GM23338 (cell line): Measurements from ENCODE around the gene PALLD.

Experiments used
- CREB1 ChIP-seq: fragments of 250-450 bp; sonication (Bioruptor Pico); IDR thresholded peaks from 2 replicates; pipeline ENCODE4 v1.5.0; 2020; ENCODE audit warnings: low read depth, mild to moderate bottlenecking, moderate library complexity
- CTCF ChIP-seq, 2 experiments: fragments of 200-600 bp in 1 of 2; sonication (generic) in 1 of 2; conservative IDR thresholded peaks; 2 replicates each; pipeline versions ENCODE4 v1.5.1 to v1.6.1; 2016 to 2017; ENCODE audit warnings: antibody characterized with exemption in 2 of 2, low read depth in 2 of 2, mild to moderate bottlenecking in 2 of 2, moderate library complexity in 1 of 2
- ETS1 ChIP-seq: IDR thresholded peaks from 2 replicates; pipeline ENCODE4 v1.6.1; 2016; ENCODE audit warnings: antibody characterized with exemption
- EZH2 ChIP-seq: fragments of 200-600 bp; sonication (generic); IDR thresholded peaks from one replicate; pipeline ENCODE4 v1.8.0; 2017; ENCODE audit warnings: antibody characterized with exemption, mild to moderate bottlenecking, low read depth; ENCODE audit not compliant: unreplicated experiment
- EZH2phosphoT487 ChIP-seq: fragments of 200-600 bp; sonication (generic); IDR thresholded peaks from one replicate; pipeline ENCODE4 v1.8.1; 2018; ENCODE audit warnings: antibody characterized with exemption; ENCODE audit not compliant: unreplicated experiment
- POLR2AphosphoS5 ChIP-seq: IDR thresholded peaks from 2 replicates; pipeline ENCODE4 v1.6.1; 2016; ENCODE audit warnings: antibody characterized with exemption, low read depth
- REST ChIP-seq: IDR thresholded peaks from one replicate; pipeline ENCODE4 v1.6.1; 2018; ENCODE audit warnings: antibody characterized with exemption; ENCODE audit not compliant: unreplicated experiment
- STAT1 ChIP-seq: IDR thresholded peaks from one replicate; pipeline ENCODE4 v1.6.1; 2016; ENCODE audit warnings: antibody characterized with exemption; ENCODE audit not compliant: unreplicated experiment
- ZNF462 ChIP-seq: fragments of 250-450 bp; sonication (Bioruptor Pico); IDR thresholded peaks from 2 replicates; pipeline ENCODE4 v1.5.0; 2020; ENCODE audit warnings: mild to moderate bottlenecking, moderate library complexity

- no peak for TF ChIP-seq EZH2phosphoT487
- no peak for TF ChIP-seq CTCF (conservative IDR thresholded peaks at IDR 0.05; ENCODE audit: low read depth in 2 of 2)
- no peak for TF ChIP-seq EZH2
- no peak for TF ChIP-seq POLR2AphosphoS5
- TF ChIP-seq CREB1 (CRISPR knock-in tag), result no peak
- TF ChIP-seq REST, result no peak
- no peak for TF ChIP-seq STAT1
- no peak for TF ChIP-seq ETS1
- no peak for TF ChIP-seq ZNF462 (CRISPR knock-in tag)
Observed at GRCh38 chr4:168833881-168834280, 337.0 kb downstream of the PALLD start.
